GM12891 (cell line): ENCODE data around the gene DOCK6.

Experiments used
- DNase-seq: peaks from one replicate; pipeline ENCODE4 v3.0.0; 2011; ENCODE audit warnings: low spot score; ENCODE audit not compliant: insufficient read length
- FAIRE-seq: peaks from 2 replicates; lab custom pipeline; 2011; peaks lifted over from hg19 to GRCh38; lab: Jason Lieb, UNC
- PAX5 ChIP-seq: IDR thresholded peaks from 2 replicates; pipeline ENCODE4 v1.6.1; 2011; ENCODE audit warnings: low read length, moderate library complexity, mild to moderate bottlenecking; ENCODE audit not compliant: insufficient read depth, severe bottlenecking
- POLR2A ChIP-seq: IDR thresholded peaks from 2 replicates; pipeline ENCODE4 v1.6.1; 2011; ENCODE audit warnings: low read depth, low read length, control low read depth
- POLR2AphosphoS5 ChIP-seq: IDR thresholded peaks from 2 replicates; pipeline ENCODE4 v1.6.1; 2011; ENCODE audit warnings: low read depth, low read length, control low read depth
- POU2F2 ChIP-seq: IDR thresholded peaks from 2 replicates; pipeline ENCODE4 v1.6.1; 2011; ENCODE audit warnings: low read depth, mild to moderate bottlenecking, control low read depth, low read length, moderate library complexity
- SPI1 ChIP-seq: IDR thresholded peaks from 2 replicates; pipeline ENCODE4 v1.6.1; 2011; ENCODE audit warnings: low read depth, low read length, control low read depth
- TAF1 ChIP-seq: IDR thresholded peaks from 2 replicates; pipeline ENCODE4 v1.6.1; 2011; ENCODE audit warnings: low read depth, low read length, control low read depth

DOCK6 gene

DNA sequence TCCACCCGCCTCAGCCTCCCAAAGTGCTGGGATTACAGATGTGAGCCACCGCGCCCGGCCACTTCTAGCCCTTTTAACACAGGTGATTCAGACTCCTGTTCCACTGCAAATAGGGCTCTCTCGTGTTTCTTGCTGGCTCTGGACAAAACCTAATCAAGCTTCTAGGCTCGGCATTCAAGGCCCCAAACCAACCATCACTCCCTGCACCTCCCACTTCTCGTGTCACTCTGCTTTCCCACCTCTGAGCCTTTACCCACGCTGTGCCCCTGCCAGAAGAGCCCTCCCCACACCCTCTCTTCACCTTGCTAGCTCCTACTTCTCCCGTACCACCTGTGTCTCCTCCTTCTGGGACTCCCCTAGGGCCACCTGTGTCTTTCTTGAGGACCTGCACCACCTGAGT, 84.7 kb downstream of the DOCK6 start:
- FAIRE-seq (no peak), DNase-seq (no peak)
- TF ChIP-seq TAF1 (no peak), POU2F2 (no peak), POLR2A (no peak), PAX5 (no peak), SPI1 (no peak), POLR2AphosphoS5 (no peak)

- DNase-seq (no peak), FAIRE-seq (no peak)
- TF ChIP-seq POLR2A (no peak), POU2F2 (no peak), TAF1 (no peak), POLR2AphosphoS5 (no peak), SPI1 (no peak), PAX5 (no peak)
Measured at GRCh38 chr19:11176466-11177193, 85.7 kb downstream of the DOCK6 start.

DNA sequence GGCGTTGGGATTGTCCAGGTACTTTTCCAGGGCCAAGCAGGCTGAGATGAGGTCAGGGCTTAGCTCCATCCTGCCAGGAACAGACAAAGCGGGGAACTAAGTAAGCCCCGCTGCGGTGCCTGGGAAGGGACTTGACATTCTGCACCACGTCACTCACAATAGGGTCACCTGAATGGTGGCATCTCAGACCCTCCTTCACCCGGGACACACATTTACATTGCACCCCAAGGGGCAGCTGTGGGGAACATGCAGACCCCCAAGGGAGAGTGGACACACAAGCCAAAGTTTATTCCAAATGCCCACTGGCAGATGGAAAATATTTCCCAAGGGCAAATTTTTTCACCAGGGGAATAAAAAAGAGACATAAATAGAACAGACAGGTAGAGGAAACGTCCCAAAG, 86.4 kb downstream of the DOCK6 start:
- DNase-seq (no peak), FAIRE-seq (no peak)
- TF ChIP-seq TAF1 (no peak), PAX5 (no peak)

DNA sequence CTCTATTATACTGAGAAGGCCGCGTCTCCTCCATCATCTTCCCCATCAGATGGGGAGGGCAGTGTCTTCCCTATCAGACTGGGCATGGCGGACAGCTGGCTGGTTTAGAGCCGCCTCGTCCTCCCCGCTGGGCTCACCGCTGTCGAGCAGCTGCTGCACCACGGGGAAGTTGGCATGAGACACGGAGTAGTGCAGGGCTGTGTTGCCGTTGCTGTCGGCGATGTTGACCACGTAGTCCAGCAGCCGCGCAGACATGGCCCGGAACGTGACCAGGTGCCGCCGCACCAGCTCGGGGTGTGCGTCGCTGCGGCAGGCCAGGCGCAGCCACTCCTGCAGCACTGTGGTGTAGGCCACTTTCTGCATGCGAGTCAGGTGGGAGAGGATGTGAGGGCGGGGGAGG, 88.0 kb downstream of the DOCK6 start:
- DNase-seq (no peak), FAIRE-seq (no peak)
- TF ChIP-seq POU2F2 (no peak), POLR2A (no peak)

GRCh38 chr19:11173516-11174155, 88.7 kb downstream of the DOCK6 start:
- FAIRE-seq (no peak), DNase-seq (no peak)
- TF ChIP-seq POLR2A (no peak), SPI1 (no peak), POLR2AphosphoS5 (no peak)

DNA sequence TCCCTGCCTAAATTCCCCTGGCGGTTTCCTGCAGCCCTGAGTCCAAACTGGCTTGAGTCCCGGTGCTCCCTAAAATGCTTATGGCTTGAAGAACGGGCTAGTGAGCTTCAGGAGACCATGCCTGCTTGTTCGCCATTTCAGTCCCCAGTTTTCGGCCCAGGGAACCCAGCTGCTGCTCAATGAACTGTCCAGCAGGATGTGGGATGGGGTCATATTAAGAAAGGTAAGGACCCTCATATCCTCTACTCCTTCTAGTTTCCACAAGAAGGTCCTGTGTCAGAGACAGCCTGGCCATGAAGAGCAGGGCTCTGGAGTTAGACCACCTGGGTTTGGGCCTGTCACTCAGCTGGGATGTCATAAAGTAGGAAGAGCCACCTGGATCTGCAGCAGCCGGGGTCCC, 89.7 kb downstream of the DOCK6 start:
- TF ChIP-seq POLR2AphosphoS5: no peak
- TF ChIP-seq SPI1: no peak
- TF ChIP-seq PAX5: no peak
- no peak for TF ChIP-seq POLR2A
- TF ChIP-seq POU2F2: no peak
- TF ChIP-seq TAF1: no peak
- DNase-seq (no peak), FAIRE-seq (no peak)

GRCh38 chr19:11171144-11171543, 91.2 kb downstream of the DOCK6 start:
- TF ChIP-seq SPI1 (no peak), POLR2A (no peak), POLR2AphosphoS5 (no peak), TAF1 (no peak), POU2F2 (no peak), PAX5 (no peak)
- no peak for FAIRE-seq
- no peak for DNase-seq

DNA sequence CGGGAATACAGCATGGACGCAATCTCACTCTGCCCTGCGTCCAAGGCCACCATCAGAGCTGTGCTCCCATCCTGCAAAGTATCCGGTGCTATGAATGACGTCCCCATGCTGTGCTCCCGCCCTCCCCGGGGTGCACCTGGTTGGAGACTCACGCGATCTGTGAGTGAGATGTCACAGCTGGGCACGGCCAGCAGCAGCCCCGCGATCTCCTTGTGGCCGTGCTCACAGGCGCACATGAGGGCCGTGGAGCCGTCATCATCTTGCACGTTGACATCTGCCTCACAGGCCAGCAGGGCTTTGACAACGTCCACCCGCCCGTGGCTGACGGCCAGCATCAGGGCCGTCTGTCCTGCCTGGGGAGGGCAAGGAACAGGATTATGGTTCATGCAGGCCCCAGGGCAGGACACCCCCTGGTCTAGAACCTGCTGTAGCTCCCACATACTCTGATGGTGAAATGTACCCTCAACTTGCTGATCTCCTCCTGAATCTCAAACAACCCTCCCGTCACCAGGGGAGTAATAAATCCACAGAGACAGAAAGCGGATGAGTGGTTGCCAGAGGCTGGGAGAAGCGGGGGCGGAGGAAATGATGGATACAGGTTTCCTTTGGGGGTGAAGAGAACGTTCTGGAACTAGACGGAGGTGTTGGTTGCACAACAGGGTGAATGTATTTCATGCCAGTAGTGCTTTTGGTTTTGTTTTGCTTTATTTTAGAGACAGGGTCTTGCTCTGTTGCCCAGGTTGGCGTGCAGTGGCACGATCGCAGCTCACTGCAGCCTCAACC, 92.2 kb downstream of the DOCK6 start:
- DNase-seq (no peak), FAIRE-seq (no peak)
- TF ChIP-seq PAX5 (no peak), POU2F2 (no peak), SPI1 (no peak), POLR2A (no peak), POLR2AphosphoS5 (no peak), TAF1 (no peak)

DNA sequence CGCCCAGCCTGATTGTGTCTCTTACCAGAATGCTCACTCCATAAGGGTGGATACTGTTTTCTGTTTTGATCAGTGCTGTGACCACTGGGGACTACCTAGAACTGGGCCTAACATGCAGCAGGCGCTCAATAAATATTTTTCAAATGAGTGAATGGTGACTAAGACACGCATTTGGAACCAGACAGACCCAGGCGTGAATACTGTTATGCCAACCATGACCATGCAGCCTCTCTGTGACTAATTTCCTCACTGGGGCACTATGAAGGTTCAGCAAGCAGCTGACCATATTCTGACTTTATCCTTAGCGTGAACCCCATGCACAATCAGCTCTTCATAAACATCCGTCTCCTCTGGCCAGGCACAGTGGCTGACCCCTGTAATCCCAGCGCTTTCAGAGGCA, 93.8 kb downstream of the DOCK6 start:
- FAIRE-seq (no peak), DNase-seq (no peak)
- no peak for TF ChIP-seq POLR2AphosphoS5
